ENCODE data around the gene RAPGEF5. TPM values are rescaled to one million over a fixed set of nuclear protein-coding genes. Genes with fewer than 3 reads are reported as not detected.
A peak's percentile ranks its signal among the peaks of the same experiment; 100 is the strongest.

Gene RAPGEF5
- 5.6 and 10.8 TPM in 2 replicates for total RNA-seq (2014; rRNA removed)
- Bru-seq, nascent RNA, result percentile 68 among the genes with signal in this experiment
- BruChase-seq, experiment 1, labeled RNA remaining after a 6-hour chase, result percentile 53 among the genes with signal in this experiment
- BruChase-seq, experiment 2, labeled RNA remaining after a 2-hour chase, result percentile 63 among the genes with signal in this experiment
- long read RNA-seq, partial matches to known transcripts, result 5 of 9 reads
- long read RNA-seq, other reads (novel, unspliced or antisense), result 4 of 9 reads

DNA sequence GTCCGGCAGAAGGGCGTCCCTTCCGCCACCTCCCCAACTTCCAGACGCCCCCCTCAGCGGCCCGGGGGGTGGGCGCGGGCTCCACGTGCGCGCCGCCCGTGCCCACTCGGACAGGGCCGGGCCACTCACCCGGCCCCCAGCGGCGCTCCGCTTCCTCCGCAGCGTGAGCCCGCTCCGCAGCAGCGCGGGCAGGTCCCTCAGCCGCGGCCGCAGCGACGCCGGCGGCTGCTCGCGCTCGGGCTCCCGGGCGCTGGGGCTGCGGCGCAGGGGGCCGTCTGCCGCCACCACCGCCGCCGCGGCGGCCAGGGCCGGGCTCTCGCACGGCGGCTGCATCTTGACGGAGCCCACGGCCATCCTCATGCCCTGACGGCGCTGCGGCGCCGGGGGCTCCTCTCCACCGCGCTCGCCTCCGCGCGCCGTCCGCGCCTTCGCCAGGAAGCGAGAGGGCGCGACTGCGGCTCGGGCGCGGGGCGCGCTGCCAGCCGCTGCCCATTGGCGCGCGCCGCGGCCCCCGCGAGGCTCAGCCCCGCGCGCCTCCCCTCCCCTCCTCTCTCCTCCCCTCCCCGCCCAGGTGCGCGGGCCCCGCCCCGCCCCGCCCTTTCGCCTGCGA is at the start of gene RAPGEF5:
Gene RAPGEF5 (minus strand): TSS at position 454 of the 610 bp plus-strand sequence. CDS start 94 bp downstream, at position 360.
- Histone ChIP-seq H3F3A (ENCODE audit: low read length, unreplicated experiment) (no peaks in the 10 kb centered on the region), H3K79me2 (ENCODE audit: low read length) (peaks cover 40% of the 10 kb centered on the region), H3K9ac (ENCODE audit: low read length) (peak within 1 kb of the TSS; percentile 24; the same call in 1 of the 2 replicates), H3K4me2 (ENCODE audit: low read length) (peak within 1 kb of the TSS; percentile 96), H3K9me3 (ENCODE audit: low read length) (no peaks in the 10 kb centered on the region), H3K4me3 (ENCODE audit: low read length) (peak within 1 kb of the TSS; percentile 74), H3K9me2 (replicated peaks; ENCODE audit: low read length) (no peaks in the 10 kb centered on the region), H2AFZ (ENCODE audit: low read length) (peak within 1 kb of the TSS; percentile 86), H3K36me3 (ENCODE audit: low read depth, low read length) (no peaks in the 10 kb centered on the region), H3K27ac (ENCODE audit: low read length) (peak within 1 kb of the TSS; percentile 31), H3K4me1 (ENCODE audit: insufficient read depth, low read length) (peaks cover 34% of the 10 kb centered on the region), H3K27me3 (ENCODE audit: low read length) (no peaks in the 10 kb centered on the region), H4K20me1 (ENCODE audit: low read length) (no peaks in the 10 kb centered on the region)
- intact Hi-C loops (cut with micrococcal nuclease), result loop anchor here (2.0 kb wide), 2 partner anchors 44 to 86 kb away; no protein-coding TSS in a partner anchor
- no TSS peak for BruUV-seq (replicated peaks)
- ChIA-PET CTCF (interaction anchor here (0.7 kb wide), 1 partner anchor 16 kb away, joined by 8 read pairs; no protein-coding TSS in a partner anchor), POLR2A (ENCODE audit: unreplicated experiment) (interaction anchor here (0.5 kb wide), 1 partner anchor 517 kb away, joined by 3 read pairs; no protein-coding TSS in a partner anchor)
- peak; percentile 67 for DNase-seq
- TF ChIP-seq, protein P1, sequence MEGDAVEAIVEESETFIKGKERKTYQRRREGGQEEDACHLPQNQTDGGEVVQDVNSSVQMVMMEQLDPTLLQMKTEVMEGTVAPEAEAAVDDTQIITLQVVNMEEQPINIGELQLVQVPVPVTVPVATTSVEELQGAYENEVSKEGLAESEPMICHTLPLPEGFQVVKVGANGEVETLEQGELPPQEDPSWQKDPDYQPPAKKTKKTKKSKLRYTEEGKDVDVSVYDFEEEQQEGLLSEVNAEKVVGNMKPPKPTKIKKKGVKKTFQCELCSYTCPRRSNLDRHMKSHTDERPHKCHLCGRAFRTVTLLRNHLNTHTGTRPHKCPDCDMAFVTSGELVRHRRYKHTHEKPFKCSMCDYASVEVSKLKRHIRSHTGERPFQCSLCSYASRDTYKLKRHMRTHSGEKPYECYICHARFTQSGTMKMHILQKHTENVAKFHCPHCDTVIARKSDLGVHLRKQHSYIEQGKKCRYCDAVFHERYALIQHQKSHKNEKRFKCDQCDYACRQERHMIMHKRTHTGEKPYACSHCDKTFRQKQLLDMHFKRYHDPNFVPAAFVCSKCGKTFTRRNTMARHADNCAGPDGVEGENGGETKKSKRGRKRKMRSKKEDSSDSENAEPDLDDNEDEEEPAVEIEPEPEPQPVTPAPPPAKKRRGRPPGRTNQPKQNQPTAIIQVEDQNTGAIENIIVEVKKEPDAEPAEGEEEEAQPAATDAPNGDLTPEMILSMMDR (conservative IDR thresholded peaks at IDR 0.05; ENCODE audit: low read depth, low read length), result no peak
- TF ChIP-seq EZH2phosphoT487 (IDR thresholded peaks at IDR 0.05; ENCODE audit: borderline replicate concordance, low read length) (no peak), EZH2 (IDR thresholded peaks at IDR 0.05; ENCODE audit: low read length, unreplicated experiment) (no peak)
- ATAC-seq, result peak; percentile 53

DNA sequence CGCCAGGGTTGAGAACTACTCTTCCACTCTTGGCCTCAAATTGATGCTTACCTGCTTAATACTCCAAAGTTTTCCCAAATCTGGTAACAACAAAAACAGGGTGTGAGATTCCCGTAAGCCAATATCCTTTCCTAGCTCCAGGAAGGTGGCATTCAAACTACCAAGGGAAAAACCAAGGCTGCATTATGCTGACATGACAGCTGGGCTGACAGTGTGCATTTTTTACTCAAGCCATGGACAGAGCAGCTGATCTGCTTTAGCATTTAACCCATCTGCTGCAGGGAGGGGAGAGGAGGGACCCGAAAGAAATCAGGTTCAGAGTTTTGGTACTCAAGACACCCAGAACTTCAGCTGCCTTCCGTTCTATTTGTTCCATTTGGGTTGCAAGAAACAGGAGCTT is 49.8 kb upstream of the RAPGEF5 start:
- no peaks in the 10 kb centered on the region for H4K20me1 ChIP-seq (ENCODE audit: low read length)
- no peaks in the 10 kb centered on the region for H3F3A ChIP-seq (ENCODE audit: low read length, unreplicated experiment)
- no peak overlapping the region for H3K4me3 ChIP-seq (ENCODE audit: low read length)
- no peak overlapping the region for H3K9ac ChIP-seq (ENCODE audit: low read length)
- no peak overlapping the region for H3K4me2 ChIP-seq (ENCODE audit: low read length)
- ChIA-PET POLR2A (ENCODE audit: unreplicated experiment) (interaction anchor here (0.5 kb wide), 1 partner anchor 467 kb away, joined by 11 read pairs; no protein-coding TSS in a partner anchor), CTCF (no interaction called here)
- H3K36me3 ChIP-seq (ENCODE audit: low read depth, low read length), result no peaks in the 10 kb centered on the region
- TF ChIP-seq, protein P1 (conservative IDR thresholded peaks at IDR 0.05; ENCODE audit: low read depth, low read length), result no peak
- TF ChIP-seq EZH2phosphoT487 (IDR thresholded peaks at IDR 0.05; ENCODE audit: borderline replicate concordance, low read length) (no peak), EZH2 (IDR thresholded peaks at IDR 0.05; ENCODE audit: low read length, unreplicated experiment) (no peak)
- no peak overlapping the region for H3K27ac ChIP-seq (ENCODE audit: low read length)
- H3K27me3 ChIP-seq (ENCODE audit: low read length), result no peaks in the 10 kb centered on the region
- DNase-seq (no peak), ATAC-seq (no peak)
- H3K9me2 ChIP-seq (replicated peaks; ENCODE audit: low read length), result no peaks in the 10 kb centered on the region
- peaks cover 17% of the 10 kb centered on the region for H3K4me1 ChIP-seq (ENCODE audit: insufficient read depth, low read length)
- intact Hi-C loops (cut with micrococcal nuclease), result no loop called here
- no peaks in the 10 kb centered on the region for H3K9me3 ChIP-seq (ENCODE audit: low read length)
- no peak overlapping the region for H2AFZ ChIP-seq (ENCODE audit: low read length)
- no peaks in the 10 kb centered on the region for H3K79me2 ChIP-seq (ENCODE audit: low read length)
- no TSS peak for BruUV-seq (replicated peaks)

Measured in PC-3 (cell line).